Suprapubic skin (tissue), 4 donors: ENCODE data around the gene KANK4. TPM values are rescaled to one million over a fixed set of nuclear protein-coding genes. Genes with fewer than 3 reads are reported as not detected.
A peak's percentile ranks its signal among the peaks of the same experiment; 100 is the strongest.

Source experiments
- DNase-seq, 2 donors: peaks; one replicate each; pipeline ENCODE4 v3.0.0-alpha.2; 2019; ENCODE audit warnings: low spot score in 2 of 2
- H3K27ac ChIP-seq: fragments of 200-600 bp; sonication (generic); one replicate; pipeline ENCODE4 v1.5.1; 2019
- H3K27me3 ChIP-seq: fragments of 200-600 bp; sonication (generic); one replicate; pipeline ENCODE4 v1.5.1; 2019
- H3K36me3 ChIP-seq: fragments of 200-600 bp; sonication (generic); one replicate; pipeline ENCODE4 v1.5.1; 2019
- H3K4me1 ChIP-seq: fragments of 200-600 bp; sonication (generic); one replicate; pipeline ENCODE4 v1.5.1; 2019
- H3K4me3 ChIP-seq: fragments of 200-600 bp; sonication (generic); one replicate; pipeline ENCODE4 v1.5.1; 2019; ENCODE audit warnings: mild to moderate bottlenecking
- H3K9me3 ChIP-seq: fragments of 200-600 bp; sonication (generic); one replicate; pipeline ENCODE4 v1.5.1; 2019
- EP300 ChIP-seq: sonication (generic); formaldehyde crosslinking; IDR thresholded peaks from one replicate; pipeline ENCODE4 v1.6.1; 2017; ENCODE audit warnings: antibody characterized with exemption
- POLR2A ChIP-seq, 2 donors: fragments of 450-650 bp; IDR thresholded peaks; one replicate each; pipeline ENCODE4 v1.6.1; 2017; ENCODE audit warnings: antibody characterized with exemption in 2 of 2, mild to moderate bottlenecking in 2 of 2, moderate library complexity in 2 of 2
- POLR2AphosphoS5 ChIP-seq, 3 donors: sonication (generic); formaldehyde crosslinking; IDR thresholded peaks; one replicate each; pipeline ENCODE4 v1.6.1; 2017; ENCODE audit warnings: antibody characterized with exemption in 3 of 3
- WGBS: methylation state at CpG from one replicate; pipeline ENCODE4 v1.1.5; 2018; 5-methylcytosine and 5-hydroxymethylcytosine counted together
- total RNA-seq, 4 donors: library from RNA; depleted of rRNA; stranded (reverse); fragments of >200 nt; gene quantifications; one replicate each; pipeline ENCODE4 v1.1.0, GENCODE V29; 2016
- TF ChIP-seq, protein P1 (sequence below), 2 donors: fragments of 200-600 bp in 1 of 2; fragments of 450-650 bp in 1 of 2; sonication (generic) in 1 of 2; IDR thresholded peaks; one replicate each; pipeline ENCODE4 v1.5.1; 2016 to 2019; ENCODE audit warnings: antibody characterized with exemption in 2 of 2, mild to moderate bottlenecking in 1 of 2, moderate library complexity in 1 of 2

Gene KANK4
- 1 to 10 TPM in 1 of 4 donors, under 1 TPM in 3; 0.16 to 1.3 (median 0.54) TPM for total RNA-seq

DNA sequence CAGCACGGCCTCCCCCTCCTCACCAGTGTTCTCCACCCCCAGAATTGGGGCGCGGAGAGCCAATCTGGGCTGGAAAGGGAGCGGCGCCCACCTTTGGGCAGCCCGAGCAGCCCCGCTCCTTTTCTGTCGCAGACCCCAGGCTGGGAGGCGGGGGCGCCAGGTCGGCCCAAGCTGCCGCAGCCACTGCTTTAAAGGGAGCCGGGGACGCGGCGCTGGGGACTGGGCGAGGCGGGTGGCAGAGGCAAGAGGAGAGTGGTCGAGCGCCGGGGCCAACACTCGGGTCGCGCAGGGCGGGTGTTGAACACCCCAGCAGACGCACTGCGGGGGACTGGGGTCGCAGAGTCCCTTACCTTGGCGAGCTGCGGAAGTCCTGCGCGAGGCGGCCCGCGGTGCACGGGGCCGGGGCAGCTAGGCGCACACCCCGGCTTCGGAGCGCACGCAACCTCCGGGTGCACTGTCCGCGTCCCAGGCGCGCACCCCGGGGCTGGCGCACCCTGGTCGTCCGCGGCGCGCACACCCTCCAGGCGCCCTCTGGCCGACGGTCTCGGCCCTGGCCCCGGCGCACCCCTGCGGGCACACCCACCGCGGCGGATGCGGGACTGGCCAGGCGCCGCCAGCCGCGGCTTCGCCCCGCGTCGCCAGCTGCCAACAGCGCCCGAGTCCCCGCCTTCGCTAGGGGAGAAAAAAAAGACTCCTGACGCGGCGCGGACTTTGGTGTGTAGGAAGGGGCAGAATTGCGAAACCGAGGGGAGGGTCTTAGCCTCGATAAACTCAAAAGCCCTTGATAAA is at the start of gene KANK4:
KANK4 (minus strand) TSS at position 679 of the 789 bp plus-strand sequence. CDS start 37,870 bp downstream, outside the sequence.
- H3K27ac ChIP-seq, result no peak within 1 kb of the TSS
- DNase-seq, result no peak
- no peak for TF ChIP-seq POLR2AphosphoS5 (IDR thresholded peaks at IDR 0.05)
- no peak for TF ChIP-seq EP300
- TF ChIP-seq, protein P1, sequence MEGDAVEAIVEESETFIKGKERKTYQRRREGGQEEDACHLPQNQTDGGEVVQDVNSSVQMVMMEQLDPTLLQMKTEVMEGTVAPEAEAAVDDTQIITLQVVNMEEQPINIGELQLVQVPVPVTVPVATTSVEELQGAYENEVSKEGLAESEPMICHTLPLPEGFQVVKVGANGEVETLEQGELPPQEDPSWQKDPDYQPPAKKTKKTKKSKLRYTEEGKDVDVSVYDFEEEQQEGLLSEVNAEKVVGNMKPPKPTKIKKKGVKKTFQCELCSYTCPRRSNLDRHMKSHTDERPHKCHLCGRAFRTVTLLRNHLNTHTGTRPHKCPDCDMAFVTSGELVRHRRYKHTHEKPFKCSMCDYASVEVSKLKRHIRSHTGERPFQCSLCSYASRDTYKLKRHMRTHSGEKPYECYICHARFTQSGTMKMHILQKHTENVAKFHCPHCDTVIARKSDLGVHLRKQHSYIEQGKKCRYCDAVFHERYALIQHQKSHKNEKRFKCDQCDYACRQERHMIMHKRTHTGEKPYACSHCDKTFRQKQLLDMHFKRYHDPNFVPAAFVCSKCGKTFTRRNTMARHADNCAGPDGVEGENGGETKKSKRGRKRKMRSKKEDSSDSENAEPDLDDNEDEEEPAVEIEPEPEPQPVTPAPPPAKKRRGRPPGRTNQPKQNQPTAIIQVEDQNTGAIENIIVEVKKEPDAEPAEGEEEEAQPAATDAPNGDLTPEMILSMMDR (IDR thresholded peaks at IDR 0.05), result no peak
- no peak for TF ChIP-seq POLR2A (IDR thresholded peaks at IDR 0.05)
- H3K9me3 ChIP-seq, result no peaks in the 10 kb centered on the region
- peak within 1 kb of the TSS; percentile 50 for H3K4me3 ChIP-seq
- H3K4me1 ChIP-seq, result peaks cover 14% of the 10 kb centered on the region
- peaks cover 40% of the 10 kb centered on the region for H3K27me3 ChIP-seq
- no peaks in the 10 kb centered on the region for H3K36me3 ChIP-seq
- under 1% methylated on average over 24 of the region's 84 CpGs for WGBS

DNA sequence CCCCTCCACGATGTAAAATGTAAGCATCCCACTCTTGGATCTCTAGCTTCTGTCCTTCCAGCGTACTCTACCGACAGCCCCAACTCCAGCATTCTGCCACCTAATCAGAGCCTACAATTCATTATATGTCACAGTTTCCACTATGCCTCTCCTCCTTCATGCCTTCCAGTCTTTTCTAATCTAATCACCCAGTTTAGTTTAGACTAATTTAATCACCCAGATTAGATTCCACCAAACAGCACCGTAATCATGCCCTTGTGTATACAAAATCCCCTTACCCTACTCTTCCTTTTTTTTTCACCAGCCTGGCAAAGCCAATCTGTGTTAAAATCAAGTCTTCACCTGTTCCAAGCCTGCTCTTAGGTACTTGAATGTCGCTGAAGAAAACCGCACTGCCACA is 49.8 kb upstream of the KANK4 start:
- no peak for DNase-seq
- Histone ChIP-seq H3K27ac (no peak overlapping the region), H3K36me3 (no peaks in the 10 kb centered on the region), H3K9me3 (no peaks in the 10 kb centered on the region), H3K27me3 (no peaks in the 10 kb centered on the region), H3K4me1 (no peaks in the 10 kb centered on the region), H3K4me3 (no peak overlapping the region)
- WGBS, result 82% methylated on average over 6 of the region's 6 CpGs
- no peak for TF ChIP-seq EP300
- TF ChIP-seq, protein P1 (IDR thresholded peaks at IDR 0.05), result no peak

DNA sequence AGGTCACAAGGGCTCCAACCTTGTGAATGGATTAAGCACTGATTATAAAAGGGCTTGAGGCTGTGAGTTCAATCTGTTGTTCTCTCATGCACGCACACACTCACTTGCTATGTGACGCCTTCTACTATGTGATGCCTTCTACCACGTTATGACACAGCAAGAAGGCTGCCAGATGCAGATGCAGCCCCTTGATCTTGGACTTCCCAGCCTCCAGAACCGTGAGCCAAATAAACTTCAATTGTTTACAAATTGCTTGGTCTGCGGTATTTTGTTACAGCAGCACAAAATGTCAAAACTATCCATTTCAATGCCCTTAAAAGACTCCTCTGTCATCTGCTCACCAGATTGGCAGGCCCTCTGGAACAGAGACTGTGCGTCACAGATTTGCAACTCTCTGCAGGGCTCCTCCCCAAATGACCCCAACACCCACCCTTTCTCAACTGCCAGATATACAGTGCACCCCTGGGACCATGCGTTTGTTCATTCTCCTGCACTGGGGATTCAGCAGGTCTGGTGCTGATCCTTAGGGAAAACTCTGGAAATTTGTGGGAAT is 47.8 kb upstream of the KANK4 start:
- H3K4me1 ChIP-seq, result no peaks in the 10 kb centered on the region
- no peaks in the 10 kb centered on the region for H3K27me3 ChIP-seq
- no peak for DNase-seq
- no peak overlapping the region for H3K4me3 ChIP-seq
- H3K27ac ChIP-seq, result no peak overlapping the region
- H3K9me3 ChIP-seq, result no peaks in the 10 kb centered on the region
- TF ChIP-seq EP300 (no peak), POLR2A (IDR thresholded peaks at IDR 0.05) (no peak), POLR2AphosphoS5 (IDR thresholded peaks at IDR 0.05) (no peak)
- TF ChIP-seq, protein P1 (IDR thresholded peaks at IDR 0.05), result no peak
- WGBS, result 72% methylated on average over 7 of the region's 7 CpGs
- no peaks in the 10 kb centered on the region for H3K36me3 ChIP-seq

DNA sequence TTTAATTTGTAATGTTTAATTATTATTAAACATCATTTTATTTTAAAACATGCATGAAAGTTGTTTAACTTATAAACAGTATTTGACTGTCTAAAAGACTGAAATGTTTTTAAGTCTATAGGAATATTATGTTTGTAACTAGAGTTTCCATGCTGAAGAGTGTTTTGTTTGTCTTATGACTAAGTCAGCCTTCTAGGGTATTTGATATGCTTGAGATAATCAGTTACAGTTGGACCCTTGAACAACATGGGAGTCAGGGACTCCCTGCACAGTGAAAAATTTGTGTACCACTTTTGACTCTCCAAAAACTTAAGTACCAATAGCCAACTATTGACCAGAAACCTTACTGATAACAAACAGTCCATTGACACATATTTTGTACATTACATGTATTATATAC is 45.5 kb upstream of the KANK4 start:
- H3K27ac ChIP-seq, result no peak overlapping the region
- no peaks in the 10 kb centered on the region for H3K36me3 ChIP-seq
- H3K4me3 ChIP-seq, result no peak overlapping the region
- H3K9me3 ChIP-seq, result no peaks in the 10 kb centered on the region
- TF ChIP-seq EP300, result no peak
- TF ChIP-seq, protein P1 (IDR thresholded peaks at IDR 0.05), result no peak
- no peak for TF ChIP-seq POLR2AphosphoS5 (IDR thresholded peaks at IDR 0.05)
- TF ChIP-seq POLR2A (IDR thresholded peaks at IDR 0.05), result no peak
- DNase-seq, result no peak
- H3K27me3 ChIP-seq, result no peaks in the 10 kb centered on the region
- H3K4me1 ChIP-seq, result no peaks in the 10 kb centered on the region

DNA sequence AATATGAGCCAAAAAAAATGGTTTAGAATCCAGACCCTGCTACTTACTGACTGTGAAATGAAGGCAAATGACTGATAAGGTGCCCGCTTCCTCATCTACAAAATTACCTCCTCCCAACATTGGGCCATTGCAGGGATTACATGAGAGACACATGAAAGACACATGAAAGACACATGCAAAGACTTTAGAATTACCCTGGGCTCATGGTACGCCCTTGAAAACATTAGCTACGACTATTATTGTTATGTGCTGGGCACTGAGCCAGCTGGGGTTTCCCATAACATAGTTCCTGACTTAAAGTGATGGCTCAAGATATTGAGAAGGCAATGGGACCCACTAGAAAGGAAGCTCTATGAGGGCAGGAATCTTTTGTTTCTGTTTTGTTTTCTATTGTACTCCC is 43.7 kb upstream of the KANK4 start:
- TF ChIP-seq, protein P1 (IDR thresholded peaks at IDR 0.05), result no peak
- TF ChIP-seq POLR2A (IDR thresholded peaks at IDR 0.05) (no peak), POLR2AphosphoS5 (IDR thresholded peaks at IDR 0.05) (no peak), EP300 (no peak)
- Histone ChIP-seq H3K9me3 (no peaks in the 10 kb centered on the region), H3K36me3 (no peaks in the 10 kb centered on the region), H3K27me3 (no peaks in the 10 kb centered on the region), H3K4me1 (no peaks in the 10 kb centered on the region), H3K4me3 (no peak overlapping the region), H3K27ac (no peak overlapping the region)
- no peak for DNase-seq
- WGBS, result 45% methylated on average over 3 of the region's 3 CpGs
